ENCODE measurements around the gene CD82. TPM values are rescaled to one million over a fixed set of nuclear protein-coding genes. Genes with fewer than 3 reads are reported as not detected.
"Not testable (repeated sequence)": the region's sequence is repeated elsewhere in the genome, so short reads cannot be mapped to it uniquely, and the experiment has no call there.

The CD82 gene
- total and polyA plus RNA-seq, 11 donors: 20.1 to 76.2 (median 37.3) TPM

- 94 to 96% (median 95%) methylated on average over 3 of the region's 3 CpGs for WGBS, 4 donors
- intact Hi-C loops (cut with DNase I): loop anchor here in 2 of 10 donors (5.0 kb wide), 1 partner anchor 430 kb away; no protein-coding TSS in a partner anchor
- Histone ChIP-seq H3K4me3 (no peak overlapping the region), H3K4me1 (peaks cover 0 to 7% (median 0%) of the 10 kb centered on the region in 12 donors), H3K27me3 (no peaks in the 10 kb centered on the region), H3K27ac (no peak overlapping the region), H3K9me3 (peaks cover 0 to 6% (median 0%) of the 10 kb centered on the region in 12 donors), H3K36me3 (no peaks in the 10 kb centered on the region)
- ATAC-seq: no peak
- TF ChIP-seq POLR2A (IDR thresholded peaks at IDR 0.05) (no peak), CTCF (IDR thresholded peaks at IDR 0.05) (no peak)
- DNase-seq: no peak
Observed at GRCh38 chr11:44542372-44542771, 23.1 kb upstream of the CD82 start.

- H3K4me1 ChIP-seq; intact Hi-C loops (cut with DNase I): not testable (repeated sequence)
Observed at GRCh38 chr11:44546984-44547383, 18.5 kb upstream of the CD82 start.

DNA sequence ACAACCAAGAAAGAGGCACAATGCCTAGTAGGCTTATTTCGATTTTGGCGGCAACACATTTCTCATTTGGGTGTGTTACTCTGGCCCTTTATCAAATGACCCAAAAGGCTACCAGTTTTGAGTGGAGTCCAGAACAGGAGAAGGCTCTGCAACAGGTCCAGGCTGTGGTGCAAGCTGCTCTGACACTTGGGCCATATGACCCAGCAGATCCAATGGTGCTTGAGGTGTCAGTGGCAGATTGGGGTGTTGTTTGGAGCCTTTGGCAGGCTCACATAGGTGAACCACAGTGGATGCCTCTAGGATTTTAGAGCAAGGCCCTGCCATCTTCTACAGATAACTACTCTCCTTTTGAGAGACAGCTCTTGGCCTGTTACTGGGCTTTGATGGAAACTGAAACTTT lies 17.9 kb upstream of the CD82 start:
- 95 to 100% (median 99%) methylated on average over 2 of the region's 2 CpGs for whole genome bisulfite sequencing, 4 donors
- DNase-seq: not testable (repeated sequence)

More at GRCh38 chr11:44546984-44547383, 18.5 kb upstream of the CD82 start:
- not testable (repeated sequence) for DNase-seq, H3K4me3 ChIP-seq, ATAC-seq, H3K27me3 ChIP-seq, H3K27ac ChIP-seq, H3K36me3 ChIP-seq, H3K9me3 ChIP-seq
- 95 to 98% (median 96%) methylated on average over 4 of the region's 4 CpGs for WGBS, 4 donors

DNA sequence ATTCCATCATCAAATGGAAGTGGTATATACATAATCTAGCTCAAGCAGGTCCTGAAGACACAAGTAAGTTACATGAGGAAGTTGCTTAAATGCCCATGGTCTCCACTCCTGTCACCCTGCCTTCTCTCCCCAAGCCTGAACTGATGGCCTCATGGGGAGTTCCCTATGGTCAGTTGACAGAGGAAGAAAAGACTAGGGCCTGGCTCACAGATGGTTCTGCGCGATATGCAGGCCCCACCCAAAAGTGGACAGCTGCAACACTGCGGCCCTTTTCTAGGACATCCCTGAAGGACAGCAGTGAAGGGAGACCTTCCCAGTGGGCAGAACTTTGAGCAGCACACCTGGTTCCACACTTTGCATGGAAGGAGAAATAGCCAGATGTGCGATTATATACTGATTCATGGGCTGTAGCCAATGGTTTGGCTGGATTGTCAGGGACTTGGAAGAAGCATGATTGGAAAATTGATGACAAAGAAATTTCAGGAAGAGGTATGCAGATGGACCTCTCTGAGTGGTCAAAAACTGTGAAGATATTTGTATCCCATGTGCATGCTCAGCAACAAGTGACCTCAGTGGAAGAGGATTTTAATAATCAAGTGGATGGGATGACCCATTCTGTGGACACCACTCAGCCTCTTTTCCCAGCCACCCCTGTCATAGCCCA lies 17.3 kb upstream of the CD82 start:
- Histone ChIP-seq H3K27me3 (no peaks in the 10 kb centered on the region), H3K4me3 (no peak overlapping the region), H3K9me3 (peaks cover 0 to 9% (median 0%) of the 10 kb centered on the region in 12 donors), H3K27ac (no peak overlapping the region), H3K36me3 (no peaks in the 10 kb centered on the region), H3K4me1 (no peaks in the 10 kb centered on the region)
- DNase-seq: no peak
- 86 to 96% (median 93%) methylated on average over 4 of the region's 4 CpGs for WGBS, 4 donors
- no peak for ATAC-seq
- no peak for TF ChIP-seq CTCF (IDR thresholded peaks at IDR 0.05)
- no peak for TF ChIP-seq POLR2A (IDR thresholded peaks at IDR 0.05)
- intact Hi-C loops (cut with DNase I): no loop called here

More for the DNA sequence above, 17.9 kb upstream of the CD82 start:
- H3K27me3 ChIP-seq; ATAC-seq; H3K4me3 ChIP-seq; H3K9me3 ChIP-seq; H3K27ac ChIP-seq; H3K36me3 ChIP-seq; intact Hi-C loops (cut with DNase I); H3K4me1 ChIP-seq: not testable (repeated sequence)

GRCh38 chr11:44548961-44549749 lies 16.3 kb upstream of the CD82 start:
- DNase-seq; H3K4me1 ChIP-seq; ATAC-seq; H3K36me3 ChIP-seq; H3K27ac ChIP-seq; H3K27me3 ChIP-seq; intact Hi-C loops (cut with DNase I); H3K4me3 ChIP-seq: not testable (repeated sequence)
- H3K9me3 ChIP-seq: peaks cover 0 to 11% (median 0%) of the 10 kb centered on the region in 12 donors
- WGBS, 4 donors: 78 to 91% (median 87%) methylated on average over 5 of the region's 5 CpGs
